Naive B cell (primary cell): ENCODE measurements around the gene MCM5. TPM values are rescaled to one million over a fixed set of nuclear protein-coding genes. Genes with fewer than 3 reads are reported as not detected.
A peak's percentile ranks its signal among the peaks of the same experiment; 100 is the strongest.

Source experiments
- ATAC-seq, 2 donors: fragments of 150-1000 bp; cut with Tn5 transposase; 2 replicates each; pipeline ENCODE4 v1.10.0; 2021; ENCODE audit warnings: low read depth in 2 of 2, mild to moderate bottlenecking in 2 of 2, moderate library complexity in 2 of 2
- DNase-seq: peaks from one replicate; pipeline ENCODE4 v3.0.0; 2022
- H3K27ac Mint-ChIP-seq, 6 donors: one replicate each; pipeline ENCODE4 v1.8.0; 2020 to 2022; ENCODE audit warnings: mild to moderate bottlenecking in 6 of 6, mixed read lengths in 6 of 6, moderate library complexity in 5 of 6, inconsistent platforms in 2 of 6
- H3K27me3 Mint-ChIP-seq, 3 donors: one replicate each; pipeline ENCODE4 v1.8.0; 2021 to 2022; ENCODE audit warnings: mixed read lengths in 3 of 3, mild to moderate bottlenecking in 1 of 3
- H3K36me3 Mint-ChIP-seq, 2 donors: one replicate each; pipeline ENCODE4 v1.8.0; 2020 to 2022; ENCODE audit warnings: mixed read lengths in 2 of 2, inconsistent platforms in 1 of 2, mild to moderate bottlenecking in 1 of 2
- H3K4me1 Mint-ChIP-seq, 3 donors: one replicate each; pipeline ENCODE4 v1.8.0; 2020 to 2022; ENCODE audit warnings: mixed read lengths in 3 of 3, inconsistent platforms in 1 of 3, mild to moderate bottlenecking in 1 of 3, moderate library complexity in 1 of 3
- H3K4me3 Mint-ChIP-seq, 8 donors: one replicate each; pipeline ENCODE4 v1.8.0; 2020 to 2022; ENCODE audit warnings: mild to moderate bottlenecking in 8 of 8, mixed read lengths in 8 of 8, moderate library complexity in 8 of 8, inconsistent platforms in 2 of 8
- H3K9me3 Mint-ChIP-seq, 7 donors: one replicate each; pipeline ENCODE4 v1.8.0; 2020 to 2022; ENCODE audit warnings: mixed read lengths in 7 of 7, mild to moderate bottlenecking in 5 of 7, inconsistent platforms in 2 of 7, moderate library complexity in 1 of 7
- polyA plus RNA-seq, 6 donors: library from polyadenylated mRNA; unstranded; fragments of 300-500 nt; fragmentation: Illumina TruSeq; gene quantifications; one replicate each; pipeline ENCODE4 v1.2.3, GENCODE V29; 2021; ENCODE audit warnings: low read depth in 6 of 6

The MCM5 gene
- polyA plus RNA-seq, 6 donors from 2014 or later: 56.1 to 76.6 (median 64.0) TPM

DNA sequence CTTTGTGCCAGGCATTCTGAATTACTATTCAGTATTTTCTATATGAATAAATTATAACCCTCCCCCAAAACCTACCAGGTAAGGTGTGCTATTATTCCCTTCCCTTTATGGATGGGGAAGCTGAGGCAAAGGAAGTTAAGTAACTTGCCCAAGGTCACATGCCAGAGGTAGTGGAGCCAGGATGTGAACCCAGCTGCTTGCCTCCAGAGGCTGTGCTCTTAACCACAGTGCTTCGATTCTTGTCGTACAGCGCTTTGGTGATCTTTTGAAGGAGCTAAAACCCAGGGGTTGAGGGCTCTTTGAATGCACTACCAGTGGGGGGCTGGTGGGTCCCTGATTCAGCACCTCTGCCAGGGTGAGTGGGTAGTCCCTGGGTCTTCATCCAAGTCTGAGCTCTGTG, 18.8 kb downstream of the MCM5 start:
- H3K4me1 Mint-ChIP-seq: no peaks in the 10 kb centered on the region
- no peak overlapping the region for H3K4me3 Mint-ChIP-seq
- H3K27ac Mint-ChIP-seq: no peak overlapping the region
- ATAC-seq: no peak
- DNase-seq: no peak
- peaks cover 12 to 35% of the 10 kb centered on the region in 2 donors for H3K36me3 Mint-ChIP-seq
- H3K27me3 Mint-ChIP-seq: no peaks in the 10 kb centered on the region
- H3K9me3 Mint-ChIP-seq: no peaks in the 10 kb centered on the region

DNA sequence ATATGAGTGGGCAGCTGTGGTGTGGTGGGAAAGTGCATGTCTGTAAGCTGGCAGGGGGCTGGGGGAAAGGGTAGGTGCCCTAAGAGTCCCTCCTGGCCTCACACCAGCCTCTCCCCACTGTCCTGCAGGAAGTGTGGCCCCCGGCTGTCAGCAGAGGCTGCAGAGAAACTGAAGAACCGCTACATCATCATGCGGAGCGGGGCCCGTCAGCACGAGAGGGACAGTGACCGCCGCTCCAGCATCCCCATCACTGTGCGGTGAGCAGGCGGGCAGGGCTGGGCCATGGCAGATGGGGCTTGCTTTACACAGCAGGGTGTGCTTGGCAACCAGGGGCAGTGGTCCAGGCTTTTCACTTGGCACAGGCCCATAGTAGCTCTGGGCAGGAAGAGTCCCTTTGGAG, 19.8 kb downstream of the MCM5 start:
- no peaks in the 10 kb centered on the region for H3K9me3 Mint-ChIP-seq
- peaks cover 19 to 45% of the 10 kb centered on the region in 2 donors for H3K36me3 Mint-ChIP-seq
- ATAC-seq (no peak), DNase-seq (no peak)
- no peak overlapping the region for H3K27ac Mint-ChIP-seq
- no peak overlapping the region for H3K4me3 Mint-ChIP-seq
- no peaks in the 10 kb centered on the region for H3K27me3 Mint-ChIP-seq
- peaks cover 0 to 5% (median 0%) of the 10 kb centered on the region in 3 donors for H3K4me1 Mint-ChIP-seq

DNA sequence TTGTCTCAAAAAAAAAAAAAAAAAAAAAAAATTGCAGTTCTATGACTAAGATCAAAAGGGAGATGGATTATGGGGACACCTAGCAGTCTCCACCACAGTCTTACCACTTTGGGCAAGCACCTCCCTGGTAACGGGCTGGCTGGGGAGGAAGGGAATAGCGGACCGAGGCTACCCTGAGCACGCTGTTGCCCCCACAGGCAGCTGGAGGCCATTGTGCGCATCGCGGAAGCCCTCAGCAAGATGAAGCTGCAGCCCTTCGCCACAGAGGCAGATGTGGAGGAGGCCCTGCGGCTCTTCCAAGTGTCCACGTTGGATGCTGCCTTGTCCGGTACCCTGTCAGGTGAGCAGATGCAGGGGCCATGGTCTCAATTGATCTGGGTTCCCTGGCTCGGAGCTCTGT, 21.2 kb downstream of the MCM5 start:
- ATAC-seq (no peak), DNase-seq (no peak)
- peaks cover 0 to 7% (median 5%) of the 10 kb centered on the region in 3 donors for H3K4me1 Mint-ChIP-seq
- no peak overlapping the region for H3K4me3 Mint-ChIP-seq
- peaks cover 15 to 44% of the 10 kb centered on the region in 2 donors for H3K36me3 Mint-ChIP-seq
- H3K27ac Mint-ChIP-seq: no peak overlapping the region
- no peaks in the 10 kb centered on the region for H3K9me3 Mint-ChIP-seq
- H3K27me3 Mint-ChIP-seq: no peaks in the 10 kb centered on the region

DNA sequence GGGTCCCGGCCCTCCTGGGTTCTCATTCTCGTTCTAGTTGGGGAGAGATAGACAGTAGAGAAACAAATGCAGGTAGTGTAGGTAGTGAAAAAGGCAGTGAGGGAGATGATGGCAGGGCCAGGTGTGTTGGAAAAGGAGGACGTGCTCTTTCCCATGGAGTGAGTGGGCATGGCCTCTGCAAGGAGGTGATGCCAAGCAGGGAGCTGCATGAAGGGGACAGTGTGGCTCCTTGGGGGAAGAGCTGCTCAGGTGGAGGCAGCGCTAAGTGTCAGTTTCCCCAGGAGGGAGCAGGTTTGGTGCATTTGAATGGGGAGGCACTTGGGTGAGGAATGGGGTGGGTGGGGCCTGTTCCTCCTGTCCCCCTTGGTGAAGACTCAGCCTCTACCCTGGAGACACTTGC, 22.2 kb downstream of the MCM5 start:
- peak overlapping the region in 2 of 6 donors; percentile 49 to 82 for H3K27ac Mint-ChIP-seq
- ATAC-seq: no peak
- H3K4me3 Mint-ChIP-seq: no peak overlapping the region
- H3K4me1 Mint-ChIP-seq: peaks cover 0 to 12% (median 5%) of the 10 kb centered on the region in 3 donors
- no peaks in the 10 kb centered on the region for H3K27me3 Mint-ChIP-seq
- H3K9me3 Mint-ChIP-seq: no peaks in the 10 kb centered on the region
- peaks cover 13 to 35% of the 10 kb centered on the region in 2 donors for H3K36me3 Mint-ChIP-seq
- DNase-seq: no peak

DNA sequence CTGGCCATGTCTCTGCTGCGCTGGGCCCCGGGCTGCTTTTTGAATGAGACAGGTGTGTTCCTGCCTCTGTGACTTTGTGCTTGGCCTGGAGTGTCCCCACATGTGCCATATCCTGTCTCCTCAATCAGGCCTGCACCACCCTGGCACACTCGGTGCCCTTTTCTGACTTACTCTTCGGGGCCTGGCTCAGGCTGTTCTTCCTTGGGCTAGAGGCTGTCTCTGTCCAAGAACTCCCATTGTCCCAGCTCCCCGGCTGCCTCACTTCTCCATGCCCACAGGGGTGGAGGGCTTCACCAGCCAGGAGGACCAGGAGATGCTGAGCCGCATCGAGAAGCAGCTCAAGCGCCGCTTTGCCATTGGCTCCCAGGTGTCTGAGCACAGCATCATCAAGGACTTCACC, 23.0 kb downstream of the MCM5 start:
- peak overlapping the region in 2 of 6 donors; percentile 21 to 27 for H3K27ac Mint-ChIP-seq
- H3K36me3 Mint-ChIP-seq: peaks cover 13 to 35% of the 10 kb centered on the region in 2 donors

DNA sequence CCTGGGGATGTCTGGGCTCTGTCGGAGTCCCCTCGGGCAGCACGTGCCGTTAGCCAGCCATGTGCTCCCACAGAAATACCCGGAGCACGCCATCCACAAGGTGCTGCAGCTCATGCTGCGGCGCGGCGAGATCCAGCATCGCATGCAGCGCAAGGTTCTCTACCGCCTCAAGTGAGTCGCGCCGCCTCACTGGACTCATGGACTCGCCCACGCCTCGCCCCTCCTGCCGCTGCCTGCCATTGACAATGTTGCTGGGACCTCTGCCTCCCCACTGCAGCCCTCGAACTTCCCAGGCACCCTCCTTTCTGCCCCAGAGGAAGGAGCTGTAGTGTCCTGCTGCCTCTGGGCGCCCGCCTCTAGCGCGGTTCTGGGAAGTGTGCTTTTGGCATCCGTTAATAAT, 24.1 kb downstream of the MCM5 start:
- Mint-ChIP-seq H3K4me1 (peaks cover 0 to 12% (median 5%) of the 10 kb centered on the region in 3 donors), H3K27ac (peak overlapping the region in 1 of 6 donors; percentile 16), H3K4me3 (peak overlapping the region in 1 of 8 donors; percentile 16), H3K9me3 (no peaks in the 10 kb centered on the region), H3K36me3 (peaks cover 13 to 35% of the 10 kb centered on the region in 2 donors), H3K27me3 (no peaks in the 10 kb centered on the region)
- DNase-seq (no peak), ATAC-seq (no peak)

More for the DNA sequence above, 23.0 kb downstream of the MCM5 start:
- Mint-ChIP-seq H3K27me3 (no peaks in the 10 kb centered on the region), H3K4me1 (peaks cover 0 to 12% (median 5%) of the 10 kb centered on the region in 3 donors), H3K9me3 (no peaks in the 10 kb centered on the region), H3K4me3 (no peak overlapping the region)
- DNase-seq: no peak
- ATAC-seq: no peak

DNA sequence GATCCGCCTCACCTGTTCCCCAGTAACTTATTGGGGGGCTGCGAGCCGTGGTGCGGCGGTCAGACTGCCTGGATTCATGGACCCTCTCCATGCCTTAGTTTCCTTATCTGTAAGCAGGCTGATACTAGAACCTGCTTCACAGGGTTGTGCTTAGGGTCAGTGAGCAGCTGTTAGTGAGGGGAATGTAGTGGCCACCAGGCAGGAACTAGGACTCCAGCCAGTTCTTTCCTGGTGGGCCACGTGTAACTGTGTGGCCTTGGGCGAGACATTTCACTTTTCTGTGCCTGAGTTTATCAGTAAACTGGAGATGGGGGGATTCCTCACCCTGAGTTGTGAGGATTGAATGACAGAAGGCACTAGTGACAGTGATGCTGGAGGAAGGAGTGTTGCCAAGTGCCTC, 24.8 kb downstream of the MCM5 start:
- Mint-ChIP-seq H3K27ac (peak overlapping the region in 3 of 6 donors; percentile 16 to 83 (median 76)), H3K36me3 (peaks cover 13 to 35% of the 10 kb centered on the region in 2 donors)

DNA sequence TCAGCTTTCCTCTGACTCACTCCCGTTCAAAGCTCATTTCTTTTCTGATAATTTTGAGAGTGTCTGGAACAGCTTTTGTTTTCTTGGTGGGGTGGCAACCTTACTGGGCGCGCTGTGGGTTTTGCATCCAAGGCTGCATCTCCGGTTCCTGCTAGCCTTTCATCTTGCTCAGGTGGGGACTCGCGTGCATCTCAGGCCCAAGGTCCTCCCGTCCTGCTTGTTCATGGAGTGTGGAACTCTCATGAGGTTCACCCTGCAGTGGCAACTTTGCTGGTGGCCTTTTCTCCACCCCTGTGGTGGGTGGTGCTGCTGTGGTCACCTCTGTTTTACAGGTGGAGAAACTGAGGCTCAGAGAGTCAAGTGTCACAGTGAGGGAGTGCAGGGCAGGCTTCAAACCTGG, 25.6 kb downstream of the MCM5 start:
- H3K4me1 Mint-ChIP-seq: peaks cover 0 to 18% (median 10%) of the 10 kb centered on the region in 3 donors
- H3K36me3 Mint-ChIP-seq: peaks cover 13 to 35% of the 10 kb centered on the region in 2 donors
- no peaks in the 10 kb centered on the region for H3K27me3 Mint-ChIP-seq
- DNase-seq (no peak), ATAC-seq (no peak)
- peak overlapping the region in 2 of 6 donors; percentile 42 to 60 for H3K27ac Mint-ChIP-seq
- H3K4me3 Mint-ChIP-seq: peak overlapping the region in 1 of 8 donors; percentile 6
- no peaks in the 10 kb centered on the region for H3K9me3 Mint-ChIP-seq

More for the DNA sequence above, 24.8 kb downstream of the MCM5 start:
- Mint-ChIP-seq H3K4me3 (no peak overlapping the region), H3K4me1 (peaks cover 0 to 18% (median 5%) of the 10 kb centered on the region in 3 donors), H3K27me3 (no peaks in the 10 kb centered on the region), H3K9me3 (no peaks in the 10 kb centered on the region)
- ATAC-seq: no peak
- no peak for DNase-seq

DNA sequence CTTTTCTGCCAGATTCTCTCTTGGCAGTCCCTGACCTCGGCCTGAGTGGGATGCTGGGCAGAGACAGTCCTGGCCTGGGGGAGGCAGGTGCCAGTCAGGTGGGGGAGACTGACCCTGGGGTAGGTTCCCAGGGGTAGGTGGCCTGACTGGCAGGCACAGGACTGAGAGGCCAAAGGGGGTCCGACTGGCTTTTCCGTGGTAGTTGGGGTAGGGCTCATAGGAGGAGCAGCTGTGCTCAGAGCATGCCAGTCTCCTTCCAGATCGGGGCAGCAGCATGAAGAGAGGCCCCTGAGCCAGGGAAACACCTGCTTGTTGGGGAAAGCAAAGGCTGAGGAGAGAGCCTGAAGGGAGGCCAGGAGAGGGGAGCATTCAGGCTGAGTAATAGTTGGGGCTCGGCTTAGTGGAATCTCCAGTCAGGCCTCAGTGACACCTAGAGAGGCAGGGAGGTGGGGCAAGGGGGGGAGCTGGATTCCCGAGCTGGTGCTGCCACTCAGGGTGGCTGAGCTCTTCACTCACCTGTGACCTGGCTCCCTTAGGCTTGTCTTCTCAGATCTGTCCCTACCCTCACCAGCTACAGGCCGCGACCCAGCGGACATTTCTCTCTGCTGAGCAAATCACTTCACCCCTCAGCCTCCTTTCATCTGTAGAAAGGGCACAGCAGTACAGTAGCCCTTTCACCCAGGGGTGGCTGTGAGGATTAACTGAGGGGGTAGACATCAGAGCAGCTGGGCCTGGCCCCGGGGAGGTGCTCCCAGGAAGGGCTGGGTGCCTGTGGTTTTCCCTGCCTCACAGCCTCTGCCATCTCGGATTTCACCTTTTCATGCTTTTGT, 26.2 kb downstream of the MCM5 start:
- H3K9me3 Mint-ChIP-seq: no peaks in the 10 kb centered on the region
- no peaks in the 10 kb centered on the region for H3K27me3 Mint-ChIP-seq
- H3K4me3 Mint-ChIP-seq: no peak overlapping the region
- peak overlapping the region in 3 of 6 donors; percentile 42 to 89 (median 76) for H3K27ac Mint-ChIP-seq
- H3K36me3 Mint-ChIP-seq: peaks cover 13 to 35% of the 10 kb centered on the region in 2 donors
- ATAC-seq: no peak
- no peak for DNase-seq
- H3K4me1 Mint-ChIP-seq: peaks cover 0 to 18% (median 10%) of the 10 kb centered on the region in 3 donors

DNA sequence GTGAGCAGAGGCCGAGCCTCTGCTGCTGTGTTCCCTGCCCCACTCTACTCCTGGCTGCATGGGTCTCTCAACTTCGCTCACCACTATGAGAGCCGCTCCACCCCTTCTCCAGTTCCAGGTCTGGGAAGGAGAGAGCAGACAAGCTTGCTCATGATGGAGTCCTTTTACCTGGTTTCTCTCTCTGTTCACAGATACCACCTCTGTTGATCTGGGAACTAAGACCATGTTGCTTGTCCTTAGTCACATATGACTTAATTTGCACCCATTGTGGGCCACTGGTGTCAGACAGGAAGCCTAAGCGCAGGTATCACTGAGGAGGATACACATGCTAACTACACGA, 26.8 kb downstream of the MCM5 start:
- Mint-ChIP-seq H3K36me3 (peaks cover 9 to 31% of the 10 kb centered on the region in 2 donors), H3K27ac (peak overlapping the region in 2 of 6 donors; percentile 10 to 48)

DNA sequence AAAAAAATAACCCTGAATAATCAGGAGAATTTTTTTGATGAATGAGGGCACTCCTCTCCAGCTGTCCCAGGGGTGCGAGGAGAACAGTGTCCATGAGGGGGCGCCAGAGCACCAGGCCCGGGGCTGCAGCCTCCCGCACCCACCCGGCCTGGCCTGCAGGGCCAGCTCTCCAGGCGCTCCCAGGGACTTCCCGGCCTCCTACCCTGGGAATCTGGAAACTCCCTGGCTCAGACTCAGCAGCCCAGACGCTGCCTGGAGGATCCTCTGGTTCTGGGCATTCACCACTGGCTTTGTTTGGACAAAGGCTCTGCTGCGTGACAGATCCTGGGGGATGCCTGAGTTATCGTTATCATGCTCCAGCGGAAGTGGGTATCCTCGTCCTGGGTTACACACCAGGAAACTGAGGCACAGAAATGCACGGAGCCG, 31.0 kb downstream of the MCM5 start:
- peaks cover 11 to 13% of the 10 kb centered on the region in 2 donors for H3K36me3 Mint-ChIP-seq
- H3K4me3 Mint-ChIP-seq: no peak overlapping the region
- ATAC-seq (peak; percentile 61 to 79), DNase-seq (peak; percentile 40)
- H3K27ac Mint-ChIP-seq: no peak overlapping the region
- no peaks in the 10 kb centered on the region for H3K27me3 Mint-ChIP-seq
- H3K9me3 Mint-ChIP-seq: peaks cover 0 to 10% (median 2%) of the 10 kb centered on the region in 7 donors
- peaks cover 0 to 11% (median 6%) of the 10 kb centered on the region in 3 donors for H3K4me1 Mint-ChIP-seq

More for the DNA sequence above, 26.8 kb downstream of the MCM5 start:
- Mint-ChIP-seq H3K9me3 (no peaks in the 10 kb centered on the region), H3K4me1 (peaks cover 0 to 18% (median 10%) of the 10 kb centered on the region in 3 donors), H3K4me3 (no peak overlapping the region), H3K27me3 (no peaks in the 10 kb centered on the region)
- no peak for ATAC-seq
- DNase-seq: no peak

DNA sequence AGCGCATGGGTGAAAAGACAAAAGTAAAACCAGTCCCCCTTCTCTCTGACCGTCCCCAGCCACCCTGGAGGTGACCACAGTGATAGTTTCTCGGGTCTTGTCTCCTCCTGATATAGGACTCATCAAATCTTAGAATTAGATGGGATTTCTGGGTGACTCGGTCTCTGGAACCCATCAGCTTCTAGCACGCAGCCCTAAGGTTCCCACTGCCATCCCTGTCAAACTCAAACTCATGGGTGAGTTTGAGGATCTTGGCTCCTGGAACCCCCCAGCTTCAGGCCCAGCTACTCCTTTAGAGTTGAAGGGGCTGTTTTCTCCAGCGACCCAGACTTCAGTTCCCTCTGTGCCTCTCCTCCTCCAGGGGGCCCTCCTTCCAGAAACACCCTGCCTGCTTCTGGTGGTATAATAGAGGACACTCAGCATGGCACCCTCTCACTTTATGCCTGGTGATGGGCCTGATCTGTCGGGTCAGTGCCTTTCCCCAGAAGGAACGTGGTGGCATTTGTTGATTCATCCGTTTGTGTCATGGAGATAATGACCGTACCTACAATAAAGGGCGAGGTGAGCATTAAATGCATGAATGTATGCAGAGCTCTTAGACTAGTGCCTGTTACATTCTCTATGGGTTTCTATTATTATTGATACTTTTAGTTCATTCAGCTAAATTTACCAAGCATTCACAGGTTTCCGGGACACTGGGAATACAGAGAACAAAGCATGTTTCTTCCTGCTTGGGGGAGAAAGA, 31.7 kb downstream of the MCM5 start:
- ATAC-seq (no peak), DNase-seq (no peak)
- Mint-ChIP-seq H3K9me3 (peaks cover 0 to 10% (median 2%) of the 10 kb centered on the region in 7 donors), H3K36me3 (peaks cover 11 to 13% of the 10 kb centered on the region in 2 donors), H3K4me3 (no peak overlapping the region), H3K27ac (peak overlapping the region in 1 of 6 donors; percentile 56), H3K4me1 (peaks cover 3 to 8% (median 5%) of the 10 kb centered on the region in 3 donors), H3K27me3 (no peaks in the 10 kb centered on the region)

DNA sequence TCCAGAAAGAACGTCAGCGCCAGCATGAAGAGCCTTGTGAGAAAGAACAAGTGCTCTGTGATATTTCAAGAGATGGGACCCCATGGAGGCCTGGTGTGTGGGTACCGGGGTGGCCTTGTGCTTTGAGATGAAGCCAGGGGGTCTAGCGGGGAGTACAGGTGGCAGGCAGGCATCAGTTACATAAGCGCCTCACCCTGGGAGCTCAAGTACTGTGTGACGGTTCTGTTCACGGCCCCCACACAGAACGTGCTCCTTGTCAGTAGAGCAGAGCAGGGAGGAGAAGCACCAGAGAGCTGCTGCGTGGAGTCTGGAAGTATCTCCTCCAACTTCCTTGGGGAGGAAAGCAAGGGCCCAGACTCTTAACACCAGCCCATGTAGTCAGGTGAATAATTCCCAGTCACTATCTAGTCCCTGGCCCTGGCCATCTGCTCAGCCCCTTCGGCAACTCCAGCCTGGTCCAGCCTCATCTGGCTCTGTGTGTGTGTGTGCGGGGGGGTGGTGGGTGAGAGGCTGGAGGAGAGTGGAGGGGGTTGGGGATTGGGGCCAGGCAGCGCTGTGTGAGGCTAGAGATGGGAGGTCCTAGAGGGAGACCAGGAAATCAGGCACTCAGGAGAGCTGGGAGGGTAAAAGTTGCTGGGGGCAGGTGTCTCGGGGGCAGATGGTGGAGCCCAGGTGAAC, 32.4 kb downstream of the MCM5 start:
- peaks cover 3 to 6% (median 5%) of the 10 kb centered on the region in 3 donors for H3K4me1 Mint-ChIP-seq
- ATAC-seq: no peak
- H3K36me3 Mint-ChIP-seq: peaks cover 11 to 13% of the 10 kb centered on the region in 2 donors
- H3K4me3 Mint-ChIP-seq: no peak overlapping the region
- peak overlapping the region in 1 of 6 donors; percentile 11 for H3K27ac Mint-ChIP-seq
- no peak for DNase-seq
- peaks cover 0 to 10% (median 2%) of the 10 kb centered on the region in 7 donors for H3K9me3 Mint-ChIP-seq
- H3K27me3 Mint-ChIP-seq: no peaks in the 10 kb centered on the region
